ENCODE measurements around the gene DPP3. TPM values are rescaled to one million over a fixed set of nuclear protein-coding genes. Genes with fewer than 3 reads are reported as not detected.

The DPP3 gene
- total RNA-seq, 1 donor from 2014 or later: 60.0 TPM

DNA sequence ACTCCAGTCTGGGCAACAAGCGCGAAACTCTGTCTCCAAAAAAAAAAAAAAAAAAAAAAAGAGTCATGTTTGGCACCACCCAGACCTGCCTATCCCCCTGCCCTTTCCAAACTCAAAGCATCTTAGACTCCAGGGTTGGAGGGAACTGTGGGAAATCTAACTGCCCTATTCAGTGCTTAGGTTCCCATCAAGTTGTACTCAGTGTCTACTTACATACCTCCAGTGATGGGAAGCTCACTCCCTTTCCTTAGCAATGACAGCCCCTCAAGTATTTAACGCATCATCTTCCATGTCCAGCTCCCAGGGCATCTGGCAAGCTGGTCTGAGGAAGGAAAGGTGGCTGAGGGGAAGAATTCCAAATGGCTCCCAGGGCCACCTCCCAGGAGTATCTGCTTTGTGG lies 69.5 kb downstream of the DPP3 start:
- Histone ChIP-seq H3K27ac (ENCODE audit: low read depth, low read length) (no peak overlapping the region), H3K4me1 (ENCODE audit: insufficient read depth, low read length) (peaks cover 7% of the 10 kb centered on the region), H3K9me3 (ENCODE audit: insufficient read depth, low read depth, low read length) (no peaks in the 10 kb centered on the region), H3K4me3 (ENCODE audit: insufficient read depth, low read depth, low read length) (no peak overlapping the region), H3K4me2 (ENCODE audit: low read length) (no peak overlapping the region), H4K20me1 (ENCODE audit: insufficient read depth, low read length) (no peaks in the 10 kb centered on the region), H3K27me3 (ENCODE audit: insufficient read depth, low read length) (peaks cover 2% of the 10 kb centered on the region), H3K9ac (ENCODE audit: low read length) (no peak overlapping the region), H3K79me2 (ENCODE audit: insufficient read depth, low read length) (no peaks in the 10 kb centered on the region), H2AFZ (ENCODE audit: low read depth, low read length) (no peak overlapping the region), H3K36me3 (ENCODE audit: insufficient read depth, low read length) (no peaks in the 10 kb centered on the region)
- DNase-seq (ENCODE audit: low read depth) (no peak), FAIRE-seq (no peak)
- Mint-ChIP-seq H3K36me3 (ENCODE audit: low read depth, unreplicated experiment) (peaks cover 2% of the 10 kb centered on the region), H3K4me3 (ENCODE audit: unreplicated experiment) (no peak overlapping the region), H3K9me3 (ENCODE audit: unreplicated experiment) (no peaks in the 10 kb centered on the region), H3K27ac (ENCODE audit: unreplicated experiment) (peak overlapping the region; percentile 47), H3K27me3 (ENCODE audit: low read depth, unreplicated experiment) (peaks cover 27% of the 10 kb centered on the region), H3K4me1 (ENCODE audit: low read depth, unreplicated experiment) (no peaks in the 10 kb centered on the region)
- no peak for TF ChIP-seq EZH2 (IDR thresholded peaks at IDR 0.05; ENCODE audit: insufficient read depth, low read length)
- TF ChIP-seq, protein P1, sequence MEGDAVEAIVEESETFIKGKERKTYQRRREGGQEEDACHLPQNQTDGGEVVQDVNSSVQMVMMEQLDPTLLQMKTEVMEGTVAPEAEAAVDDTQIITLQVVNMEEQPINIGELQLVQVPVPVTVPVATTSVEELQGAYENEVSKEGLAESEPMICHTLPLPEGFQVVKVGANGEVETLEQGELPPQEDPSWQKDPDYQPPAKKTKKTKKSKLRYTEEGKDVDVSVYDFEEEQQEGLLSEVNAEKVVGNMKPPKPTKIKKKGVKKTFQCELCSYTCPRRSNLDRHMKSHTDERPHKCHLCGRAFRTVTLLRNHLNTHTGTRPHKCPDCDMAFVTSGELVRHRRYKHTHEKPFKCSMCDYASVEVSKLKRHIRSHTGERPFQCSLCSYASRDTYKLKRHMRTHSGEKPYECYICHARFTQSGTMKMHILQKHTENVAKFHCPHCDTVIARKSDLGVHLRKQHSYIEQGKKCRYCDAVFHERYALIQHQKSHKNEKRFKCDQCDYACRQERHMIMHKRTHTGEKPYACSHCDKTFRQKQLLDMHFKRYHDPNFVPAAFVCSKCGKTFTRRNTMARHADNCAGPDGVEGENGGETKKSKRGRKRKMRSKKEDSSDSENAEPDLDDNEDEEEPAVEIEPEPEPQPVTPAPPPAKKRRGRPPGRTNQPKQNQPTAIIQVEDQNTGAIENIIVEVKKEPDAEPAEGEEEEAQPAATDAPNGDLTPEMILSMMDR (IDR thresholded peaks at IDR 0.05; ENCODE audit: insufficient read depth, low read depth, low read length): no peak

DNA sequence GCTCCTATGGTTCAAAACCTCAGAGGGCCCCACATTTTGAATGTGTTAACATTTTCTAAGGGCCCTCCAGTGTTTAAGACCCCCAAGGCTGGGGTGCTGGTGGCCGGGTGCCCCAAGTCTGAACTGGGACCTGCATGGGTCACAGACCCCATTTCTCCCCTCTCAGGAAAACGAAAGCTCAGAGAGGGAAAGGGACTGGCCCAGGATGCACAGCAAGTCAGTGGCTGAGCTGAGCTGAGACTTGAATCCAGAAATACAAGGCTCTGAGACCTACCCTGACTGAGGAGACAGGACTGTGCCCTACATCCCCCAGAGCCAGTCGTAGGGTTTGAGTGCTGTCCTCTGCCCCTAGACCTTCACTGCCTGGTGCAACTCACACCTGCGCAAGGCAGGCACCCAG lies 70.7 kb downstream of the DPP3 start:
- Mint-ChIP-seq H3K27me3 (ENCODE audit: low read depth, unreplicated experiment) (peaks cover 30% of the 10 kb centered on the region), H3K9me3 (ENCODE audit: unreplicated experiment) (no peaks in the 10 kb centered on the region), H3K36me3 (ENCODE audit: low read depth, unreplicated experiment) (peaks cover 2% of the 10 kb centered on the region), H3K27ac (ENCODE audit: unreplicated experiment) (no peak overlapping the region), H3K4me1 (ENCODE audit: low read depth, unreplicated experiment) (no peaks in the 10 kb centered on the region), H3K4me3 (ENCODE audit: unreplicated experiment) (no peak overlapping the region)
- Histone ChIP-seq H2AFZ (ENCODE audit: low read depth, low read length) (no peak overlapping the region), H3K27me3 (ENCODE audit: insufficient read depth, low read length) (peaks cover 2% of the 10 kb centered on the region), H3K79me2 (ENCODE audit: insufficient read depth, low read length) (no peaks in the 10 kb centered on the region), H3K36me3 (ENCODE audit: insufficient read depth, low read length) (no peaks in the 10 kb centered on the region), H3K9ac (ENCODE audit: low read length) (no peak overlapping the region), H3K4me1 (ENCODE audit: insufficient read depth, low read length) (peaks cover 4% of the 10 kb centered on the region), H3K4me2 (ENCODE audit: low read length) (no peak overlapping the region), H3K4me3 (ENCODE audit: insufficient read depth, low read depth, low read length) (no peak overlapping the region), H4K20me1 (ENCODE audit: insufficient read depth, low read length) (no peaks in the 10 kb centered on the region), H3K27ac (ENCODE audit: low read depth, low read length) (no peak overlapping the region), H3K9me3 (ENCODE audit: insufficient read depth, low read depth, low read length) (no peaks in the 10 kb centered on the region)
- DNase-seq (ENCODE audit: low read depth) (no peak), FAIRE-seq (no peak)
- TF ChIP-seq EZH2 (IDR thresholded peaks at IDR 0.05; ENCODE audit: insufficient read depth, low read length): no peak
- TF ChIP-seq, protein P1 (IDR thresholded peaks at IDR 0.05; ENCODE audit: insufficient read depth, low read depth, low read length): no peak

DNA sequence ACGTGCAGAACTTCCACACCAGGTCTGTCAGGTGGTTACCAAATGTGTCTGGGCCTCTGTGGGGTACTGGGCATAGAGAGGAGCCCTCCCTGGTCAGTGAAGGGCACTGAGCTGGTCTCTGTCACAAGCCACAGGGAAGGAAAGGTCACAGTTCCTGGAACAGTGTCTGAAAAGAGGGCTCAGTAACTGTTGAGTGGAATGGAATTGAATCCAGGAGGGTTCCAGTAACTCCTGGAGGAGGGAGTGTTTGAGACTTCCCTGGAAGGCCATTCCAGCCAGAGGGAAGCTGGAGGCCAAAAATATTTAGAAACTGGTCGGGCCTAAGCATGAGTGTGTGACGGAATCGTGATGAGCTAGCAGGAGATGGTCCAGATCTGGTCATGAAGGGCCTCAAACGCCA lies 74.4 kb downstream of the DPP3 start:
- H3K27ac Mint-ChIP-seq (ENCODE audit: unreplicated experiment): no peak overlapping the region
- Histone ChIP-seq H3K9me3 (ENCODE audit: insufficient read depth, low read depth, low read length) (no peaks in the 10 kb centered on the region), H3K4me3 (ENCODE audit: insufficient read depth, low read depth, low read length) (no peak overlapping the region)

More for the DNA sequence above, 74.4 kb downstream of the DPP3 start:
- no peaks in the 10 kb centered on the region for H3K36me3 ChIP-seq (ENCODE audit: insufficient read depth, low read length)
- H3K79me2 ChIP-seq (ENCODE audit: insufficient read depth, low read length): no peaks in the 10 kb centered on the region
- FAIRE-seq: no peak
- no peak overlapping the region for H3K9ac ChIP-seq (ENCODE audit: low read length)
- no peak for TF ChIP-seq EZH2 (IDR thresholded peaks at IDR 0.05; ENCODE audit: insufficient read depth, low read length)
- TF ChIP-seq, protein P1 (IDR thresholded peaks at IDR 0.05; ENCODE audit: insufficient read depth, low read depth, low read length): no peak
- Mint-ChIP-seq H3K4me1 (ENCODE audit: low read depth, unreplicated experiment) (no peaks in the 10 kb centered on the region), H3K9me3 (ENCODE audit: unreplicated experiment) (peaks cover 2% of the 10 kb centered on the region), H3K36me3 (ENCODE audit: low read depth, unreplicated experiment) (peaks cover 2% of the 10 kb centered on the region), H3K27me3 (ENCODE audit: low read depth, unreplicated experiment) (peaks cover 20% of the 10 kb centered on the region), H3K4me3 (ENCODE audit: unreplicated experiment) (no peak overlapping the region)
- no peak for DNase-seq (ENCODE audit: low read depth)
- no peak overlapping the region for H3K4me2 ChIP-seq (ENCODE audit: low read length)
- no peak overlapping the region for H2AFZ ChIP-seq (ENCODE audit: low read depth, low read length)
- peaks cover 2% of the 10 kb centered on the region for H3K27me3 ChIP-seq (ENCODE audit: insufficient read depth, low read length)
- no peaks in the 10 kb centered on the region for H4K20me1 ChIP-seq (ENCODE audit: insufficient read depth, low read length)
- no peaks in the 10 kb centered on the region for H3K4me1 ChIP-seq (ENCODE audit: insufficient read depth, low read length)
- H3K27ac ChIP-seq (ENCODE audit: low read depth, low read length): no peak overlapping the region
